Astrocyte (in vitro differentiated cells and primary cell): ENCODE results near the gene ITFG2. TPM values are rescaled to one million over a fixed set of nuclear protein-coding genes. Genes with fewer than 3 reads are reported as not detected.

Experiments used
- DNase-seq: peaks from one replicate; pipeline ENCODE4 v3.0.0-alpha.2; 2010; ENCODE audit warnings: low read depth
- FAIRE-seq: peaks from 2 replicates; lab custom pipeline; 2011; peaks lifted over from hg19 to GRCh38; lab: Jason Lieb, UNC
- H2AFZ ChIP-seq: 2 replicates; pipeline ENCODE4 v1.6.0; 2012; ENCODE audit warnings: low read depth, low read length, inconsistent platforms
- H3K27ac ChIP-seq: 2 replicates; pipeline ENCODE4 v1.5.1; 2011; ENCODE audit warnings: low read depth, low read length, inconsistent platforms
- H3K27me3 ChIP-seq: 2 replicates; pipeline ENCODE4 v1.6.0; 2011; ENCODE audit warnings: low read length, inconsistent platforms; ENCODE audit not compliant: insufficient read depth
- H3K36me3 ChIP-seq: 2 replicates; pipeline ENCODE4 v1.5.1; 2011; ENCODE audit warnings: low read length, inconsistent platforms; ENCODE audit not compliant: insufficient read depth
- H3K4me1 ChIP-seq: 2 replicates; pipeline ENCODE4 v1.5.1; 2011; ENCODE audit warnings: low read length, inconsistent platforms; ENCODE audit not compliant: insufficient read depth
- H3K4me2 ChIP-seq: 2 replicates; pipeline ENCODE4 v1.6.0; 2012; ENCODE audit warnings: low read length, inconsistent platforms
- H3K4me3 ChIP-seq: 2 replicates; pipeline ENCODE4 v1.5.1; 2011; ENCODE audit warnings: low read depth, mild to moderate bottlenecking, low read length, inconsistent platforms; ENCODE audit not compliant: insufficient read depth
- H3K79me2 ChIP-seq: 2 replicates; pipeline ENCODE4 v1.6.0; 2012; ENCODE audit warnings: mild to moderate bottlenecking, low read length, inconsistent platforms; ENCODE audit not compliant: insufficient read depth
- H3K9ac ChIP-seq: 2 replicates; pipeline ENCODE4 v1.6.0; 2012; ENCODE audit warnings: mild to moderate bottlenecking, low read length, inconsistent platforms
- H3K9me3 ChIP-seq: 2 replicates; pipeline ENCODE4 v1.5.1; 2012; ENCODE audit warnings: low read depth, mild to moderate bottlenecking, low read length, inconsistent platforms; ENCODE audit not compliant: insufficient read depth
- H4K20me1 ChIP-seq: 2 replicates; pipeline ENCODE4 v1.6.0; 2012; ENCODE audit warnings: low read length, inconsistent platforms; ENCODE audit not compliant: insufficient read depth
- H3K27ac Mint-ChIP-seq: one replicate; pipeline ENCODE4 v1.8.0; 2021; ENCODE audit warnings: mild to moderate bottlenecking, mixed read lengths; ENCODE audit not compliant: unreplicated experiment
- H3K27me3 Mint-ChIP-seq: one replicate; pipeline ENCODE4 v1.8.0; 2021; ENCODE audit warnings: low read depth, mixed read lengths; ENCODE audit not compliant: unreplicated experiment
- H3K36me3 Mint-ChIP-seq: one replicate; pipeline ENCODE4 v1.8.0; 2021; ENCODE audit warnings: low read depth, mixed read lengths; ENCODE audit not compliant: unreplicated experiment
- H3K4me1 Mint-ChIP-seq: one replicate; pipeline ENCODE4 v1.8.0; 2021; ENCODE audit warnings: low read depth, mixed read lengths; ENCODE audit not compliant: unreplicated experiment
- H3K4me3 Mint-ChIP-seq: one replicate; pipeline ENCODE4 v1.8.0; 2021; ENCODE audit warnings: mild to moderate bottlenecking, moderate library complexity, mixed read lengths; ENCODE audit not compliant: unreplicated experiment
- H3K9me3 Mint-ChIP-seq: one replicate; pipeline ENCODE4 v1.8.0; 2021; ENCODE audit warnings: mild to moderate bottlenecking, mixed read lengths; ENCODE audit not compliant: unreplicated experiment
- CTCF ChIP-seq: IDR thresholded peaks from 2 replicates; pipeline ENCODE4 v1.5.1; 2011; ENCODE audit warnings: low read depth, mild to moderate bottlenecking, inconsistent platforms, low read length, moderate library complexity; ENCODE audit not compliant: insufficient read depth
- EZH2 ChIP-seq: IDR thresholded peaks from 2 replicates; pipeline ENCODE4 v1.6.1; 2012; ENCODE audit warnings: mild to moderate bottlenecking, low read length, inconsistent platforms; ENCODE audit not compliant: insufficient read depth
- total RNA-seq: library from RNA; stranded (reverse); gene quantifications from 2 replicates; pipeline ENCODE4 v1.2.1, GENCODE V29; 2021

The ITFG2 gene
- total RNA-seq, 1 donor from 2014 or later: 20.2 TPM

GRCh38 chr12:2842948-2843347 lies 30.5 kb downstream of the ITFG2 start:
- H3K27me3 Mint-ChIP-seq: no peaks in the 10 kb centered on the region
- H3K4me1 ChIP-seq: peaks cover 12% of the 10 kb centered on the region
- no peak overlapping the region for H3K27ac Mint-ChIP-seq
- H3K4me3 Mint-ChIP-seq: no peak overlapping the region
- H3K79me2 ChIP-seq: no peaks in the 10 kb centered on the region
- no peak overlapping the region for H3K9ac ChIP-seq
- no peak overlapping the region for H3K27ac ChIP-seq
- H3K9me3 ChIP-seq: no peaks in the 10 kb centered on the region
- DNase-seq (no peak), FAIRE-seq (no peak)
- TF ChIP-seq EZH2: no peak
- TF ChIP-seq CTCF: no peak
- H2AFZ ChIP-seq: no peak overlapping the region
- H3K27me3 ChIP-seq: no peaks in the 10 kb centered on the region
- H3K9me3 Mint-ChIP-seq: no peaks in the 10 kb centered on the region
- H3K4me2 ChIP-seq: no peak overlapping the region
- H3K36me3 ChIP-seq: no peaks in the 10 kb centered on the region
- no peaks in the 10 kb centered on the region for H4K20me1 ChIP-seq
- no peak overlapping the region for H3K4me3 ChIP-seq
- H3K36me3 Mint-ChIP-seq: peaks cover 7% of the 10 kb centered on the region
- H3K4me1 Mint-ChIP-seq: peaks cover 13% of the 10 kb centered on the region

- Histone ChIP-seq H3K4me3 (no peak overlapping the region), H3K9ac (peak overlapping the region; percentile 37), H3K27me3 (no peaks in the 10 kb centered on the region), H3K4me1 (peaks cover 17% of the 10 kb centered on the region), H3K4me2 (peak overlapping the region; percentile 60), H3K36me3 (no peaks in the 10 kb centered on the region), H2AFZ (peak overlapping the region; percentile 22), H4K20me1 (no peaks in the 10 kb centered on the region), H3K9me3 (no peaks in the 10 kb centered on the region), H3K79me2 (no peaks in the 10 kb centered on the region), H3K27ac (no peak overlapping the region)
- H3K4me1 Mint-ChIP-seq: peaks cover 24% of the 10 kb centered on the region
- FAIRE-seq (no peak), DNase-seq (peak; percentile 60)
- peak overlapping the region; percentile 2 for H3K4me3 Mint-ChIP-seq
- TF ChIP-seq CTCF (no peak), EZH2 (no peak)
- H3K36me3 Mint-ChIP-seq: peaks cover 3% of the 10 kb centered on the region
- H3K9me3 Mint-ChIP-seq: no peaks in the 10 kb centered on the region
- H3K27ac Mint-ChIP-seq: no peak overlapping the region
- H3K27me3 Mint-ChIP-seq: no peaks in the 10 kb centered on the region
These were observed 32.3 kb downstream of the ITFG2 start for GRCh38 chr12:2844786-2845185.

- Histone ChIP-seq H3K36me3 (no peaks in the 10 kb centered on the region), H3K9me3 (no peaks in the 10 kb centered on the region), H3K4me2 (peak overlapping the region; percentile 60), H3K9ac (peak overlapping the region; percentile 37), H3K79me2 (no peaks in the 10 kb centered on the region), H2AFZ (peak overlapping the region; percentile 22), H3K27ac (no peak overlapping the region), H3K27me3 (no peaks in the 10 kb centered on the region), H4K20me1 (no peaks in the 10 kb centered on the region), H3K4me1 (peaks cover 21% of the 10 kb centered on the region), H3K4me3 (no peak overlapping the region)
- H3K9me3 Mint-ChIP-seq: no peaks in the 10 kb centered on the region
- FAIRE-seq (no peak), DNase-seq (peak; percentile 30)
- peaks cover 26% of the 10 kb centered on the region for H3K4me1 Mint-ChIP-seq
- TF ChIP-seq EZH2 (no peak), CTCF (no peak)
- no peaks in the 10 kb centered on the region for H3K27me3 Mint-ChIP-seq
- peaks cover 3% of the 10 kb centered on the region for H3K36me3 Mint-ChIP-seq
- H3K27ac Mint-ChIP-seq: no peak overlapping the region
- H3K4me3 Mint-ChIP-seq: no peak overlapping the region
These were observed 32.8 kb downstream of the ITFG2 start for GRCh38 chr12:2845280-2845679.
